ENCODE data around the gene DAAM2.

The DAAM2 gene

DNA sequence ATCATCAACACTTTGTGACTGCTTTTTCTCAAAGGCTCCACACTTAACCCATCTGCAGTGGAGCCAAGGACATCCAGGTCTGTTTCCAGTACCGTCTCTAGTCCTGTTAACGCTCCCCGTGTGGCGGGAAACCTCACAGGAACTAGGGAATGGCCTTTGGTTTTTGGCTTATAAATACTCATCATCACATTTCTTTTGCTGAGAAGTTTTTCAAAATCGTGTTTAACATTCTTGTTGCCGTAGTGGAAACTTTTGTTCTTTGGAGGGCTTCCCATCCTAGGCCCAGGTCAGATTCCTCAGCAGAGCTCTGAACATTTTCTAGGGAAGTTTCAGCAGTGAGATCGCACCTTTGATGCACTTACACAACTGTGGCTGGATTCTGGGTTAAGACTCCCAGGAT lies 24.6 kb downstream of the DAAM2 start:
- DNase-seq (ENCODE audit: low read depth in 2 of 3, low spot score in 1 of 3): no peak

DNA sequence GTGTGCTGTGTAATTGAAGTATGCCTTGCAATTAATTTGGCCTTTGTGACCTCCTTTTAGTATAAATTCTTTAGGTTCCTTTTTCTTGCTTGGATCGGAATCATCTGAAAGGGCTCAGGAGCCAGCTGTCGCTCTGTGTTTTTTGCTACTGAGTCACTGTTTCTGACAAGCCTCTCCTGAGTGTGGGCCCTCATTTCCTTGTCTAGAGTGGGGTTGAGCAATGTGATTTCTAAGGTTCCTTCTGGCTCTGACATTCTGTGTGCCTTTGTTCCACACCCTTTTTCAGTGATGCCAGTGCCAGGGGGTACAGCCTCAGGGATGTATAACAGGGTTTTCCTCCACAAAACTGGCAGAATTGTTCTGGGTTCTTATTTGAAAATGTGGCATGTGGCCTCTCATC lies 26.5 kb downstream of the DAAM2 start:
- no peak for DNase-seq (ENCODE audit: low read depth in 2 of 3, low spot score in 1 of 3)

DNA sequence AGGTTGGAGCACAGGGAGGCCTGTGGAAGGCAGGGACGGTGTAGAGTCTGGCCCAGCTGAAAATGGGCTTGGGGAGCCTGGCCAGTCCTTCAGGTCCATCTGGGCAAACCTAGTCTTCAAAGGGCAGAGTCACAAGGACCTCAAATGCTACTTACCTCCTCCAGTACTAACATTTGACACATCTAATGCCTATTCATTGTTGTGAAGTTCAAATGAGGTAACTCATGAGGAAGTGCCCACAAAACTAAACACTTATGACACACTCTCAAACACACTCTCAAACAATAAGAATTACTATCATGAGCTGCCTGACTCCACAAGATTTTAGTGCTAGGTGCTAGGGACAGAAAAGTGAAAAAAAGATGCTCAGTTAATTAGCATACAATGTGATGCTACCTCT lies 27.1 kb downstream of the DAAM2 start:
- no peak for DNase-seq (ENCODE audit: low read depth in 2 of 3, low spot score in 1 of 3)

DNA sequence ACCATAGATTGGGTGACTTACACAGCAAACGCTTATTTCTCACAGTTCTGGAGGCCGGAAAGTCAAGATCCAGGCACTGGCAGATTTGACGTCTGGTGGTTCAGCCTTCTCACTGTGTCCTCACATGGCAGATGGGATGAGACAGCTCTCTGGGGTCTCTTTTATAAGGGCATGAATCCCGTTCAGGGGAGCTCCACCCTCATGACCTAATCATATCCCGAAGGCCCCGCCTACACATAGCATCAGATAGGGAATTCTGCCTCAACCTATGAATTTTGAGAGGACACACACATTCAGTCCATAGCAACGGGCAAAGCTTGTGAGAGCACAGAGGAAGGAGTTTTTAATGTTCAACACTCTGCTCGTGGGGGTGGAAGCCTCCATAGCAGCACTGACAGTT lies 27.5 kb downstream of the DAAM2 start:
- DNase-seq (ENCODE audit: low read depth in 2 of 3, low spot score in 1 of 3): no peak

DNA sequence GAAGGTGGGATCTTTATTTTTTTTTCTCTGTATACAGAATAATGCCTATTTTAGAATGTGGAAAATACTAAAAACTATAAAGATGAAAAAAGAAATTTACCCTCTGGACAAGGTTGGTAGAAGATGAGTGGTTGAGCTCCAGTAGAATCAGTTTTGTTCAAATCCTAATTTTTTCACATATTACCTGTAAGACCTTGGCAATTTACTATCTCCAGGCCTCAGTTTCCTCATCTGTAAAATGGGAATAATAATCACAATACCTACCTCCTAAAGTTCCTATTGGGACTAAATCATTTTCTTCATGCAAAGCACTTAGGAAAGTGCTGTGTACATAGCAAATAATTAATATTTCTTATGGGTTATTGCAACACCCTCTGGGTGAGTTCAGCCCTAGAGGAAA lies 28.4 kb downstream of the DAAM2 start:
- no peak for DNase-seq (ENCODE audit: low read depth in 2 of 3, low spot score in 1 of 3)

DNA sequence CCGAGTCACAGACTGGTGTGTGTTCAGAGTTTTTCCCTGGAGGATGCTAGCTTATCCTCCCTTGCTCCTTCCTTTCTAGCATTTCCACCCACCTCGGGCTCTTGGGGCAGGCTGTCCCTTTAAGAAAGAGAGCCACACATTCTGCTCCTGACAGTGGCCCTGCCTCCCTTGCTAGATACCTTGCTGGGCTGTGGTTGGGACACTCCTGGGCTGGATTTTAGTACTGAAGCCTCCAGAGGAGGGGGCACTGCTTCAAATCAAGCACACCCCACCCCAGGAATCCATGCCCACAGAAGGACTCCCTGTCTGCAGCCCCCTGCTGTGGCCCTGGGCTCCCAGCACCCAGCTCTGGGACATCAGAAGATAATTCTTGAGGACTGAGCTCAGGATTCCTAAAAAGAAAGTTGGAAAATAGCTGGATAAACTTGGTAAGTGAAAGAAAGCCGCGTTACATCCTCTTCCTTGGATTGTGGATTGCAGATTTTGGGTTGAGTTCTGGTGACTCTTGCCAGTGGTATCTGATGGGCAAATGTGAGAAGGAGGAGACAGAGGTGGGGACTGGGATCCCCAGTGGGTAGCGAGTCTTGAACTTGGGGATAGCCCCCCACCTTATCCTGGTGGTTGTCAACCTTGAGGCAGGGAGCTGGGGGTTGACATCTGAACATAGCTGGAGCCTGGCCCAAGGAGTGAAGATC lies 29.0 kb downstream of the DAAM2 start:
- DNase-seq (ENCODE audit: low read depth in 2 of 3, low spot score in 1 of 3): no peak

DNA sequence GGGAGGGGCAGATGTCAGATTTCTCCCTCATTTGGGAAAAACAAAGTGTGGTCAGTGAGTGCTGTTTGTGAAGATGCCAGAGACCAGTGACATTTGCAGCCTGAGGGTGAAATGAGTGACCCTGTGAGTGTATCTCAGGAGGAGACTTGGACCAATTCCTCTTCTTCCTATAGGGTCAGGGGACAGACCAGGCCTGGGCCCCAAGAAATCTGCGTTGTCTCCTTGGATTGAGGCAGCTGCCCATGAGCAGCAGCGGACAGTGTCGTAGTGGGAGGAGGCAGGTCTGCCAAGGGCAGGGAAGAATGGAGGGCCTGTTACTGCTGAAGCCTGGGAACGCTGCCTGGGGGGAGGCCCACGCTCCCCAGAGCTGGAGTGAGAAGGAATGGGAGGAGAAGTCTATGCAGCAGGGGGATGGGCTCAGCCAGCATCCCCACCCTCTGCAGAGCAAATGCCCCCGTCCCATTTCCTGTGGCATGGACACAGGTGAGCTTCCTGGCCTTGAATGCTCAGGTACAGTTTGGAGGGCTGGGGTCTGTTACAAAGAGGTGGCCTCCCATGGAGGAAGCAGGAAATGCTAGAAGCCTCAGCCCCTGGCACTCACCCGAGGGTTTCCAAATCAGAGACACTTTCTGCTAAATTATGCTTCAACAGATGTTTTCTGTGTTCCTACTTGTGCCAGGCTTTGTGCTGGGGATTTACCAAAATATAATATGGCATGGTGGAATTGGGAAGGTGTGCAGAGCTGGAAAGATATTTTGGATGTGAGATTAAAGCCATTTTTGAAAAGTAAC lies 29.8 kb downstream of the DAAM2 start:
- DNase-seq (ENCODE audit: low read depth in 2 of 3, low spot score in 1 of 3): no peak

DNA sequence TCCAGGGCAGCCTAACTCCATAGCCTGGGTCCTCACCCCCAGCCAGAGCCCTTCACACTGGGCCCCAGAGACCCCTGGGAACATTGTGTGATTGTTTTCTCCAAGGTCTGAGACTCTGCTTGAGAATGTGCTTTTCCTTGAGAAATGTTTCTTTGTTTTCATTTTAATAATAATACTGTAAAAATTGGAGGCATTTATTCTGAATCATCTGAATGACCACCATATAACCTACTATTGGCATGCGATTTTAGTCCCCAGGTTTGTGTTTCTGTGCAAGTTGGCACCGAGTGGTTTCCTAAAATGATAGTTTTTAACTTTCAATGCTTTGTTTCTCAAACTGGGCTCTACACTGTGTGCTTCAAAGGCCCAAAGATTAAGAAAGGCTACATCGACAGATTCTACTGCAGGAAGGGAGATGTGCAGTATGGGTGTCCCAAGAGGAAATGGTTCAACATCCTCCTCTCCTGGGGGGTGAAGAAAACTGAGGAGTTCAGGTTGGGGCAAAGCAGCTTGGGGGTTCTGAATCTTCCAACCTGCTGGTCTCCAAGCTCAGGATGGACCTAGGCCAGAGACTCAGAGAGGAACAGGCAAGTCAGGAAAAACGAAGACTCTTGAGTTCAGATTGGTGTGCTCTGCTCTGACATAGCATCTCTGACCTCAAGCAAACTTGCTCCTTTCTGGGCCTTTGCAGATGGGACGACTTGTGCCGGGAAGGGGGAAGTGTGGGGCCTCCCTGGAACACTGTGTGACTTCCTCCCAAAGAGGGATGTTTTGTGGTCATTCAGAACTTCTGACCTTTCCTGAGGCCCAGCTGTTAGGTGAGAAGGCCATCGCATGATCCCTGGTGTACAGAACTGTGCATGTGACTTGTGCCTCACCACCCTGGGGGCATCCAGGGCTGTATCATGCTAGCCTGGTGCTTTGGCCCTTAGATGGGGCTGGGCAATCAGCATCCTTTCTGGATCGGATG lies 31.0 kb downstream of the DAAM2 start:
- no peak for DNase-seq (ENCODE audit: low read depth in 2 of 3, low spot score in 1 of 3)

DNA sequence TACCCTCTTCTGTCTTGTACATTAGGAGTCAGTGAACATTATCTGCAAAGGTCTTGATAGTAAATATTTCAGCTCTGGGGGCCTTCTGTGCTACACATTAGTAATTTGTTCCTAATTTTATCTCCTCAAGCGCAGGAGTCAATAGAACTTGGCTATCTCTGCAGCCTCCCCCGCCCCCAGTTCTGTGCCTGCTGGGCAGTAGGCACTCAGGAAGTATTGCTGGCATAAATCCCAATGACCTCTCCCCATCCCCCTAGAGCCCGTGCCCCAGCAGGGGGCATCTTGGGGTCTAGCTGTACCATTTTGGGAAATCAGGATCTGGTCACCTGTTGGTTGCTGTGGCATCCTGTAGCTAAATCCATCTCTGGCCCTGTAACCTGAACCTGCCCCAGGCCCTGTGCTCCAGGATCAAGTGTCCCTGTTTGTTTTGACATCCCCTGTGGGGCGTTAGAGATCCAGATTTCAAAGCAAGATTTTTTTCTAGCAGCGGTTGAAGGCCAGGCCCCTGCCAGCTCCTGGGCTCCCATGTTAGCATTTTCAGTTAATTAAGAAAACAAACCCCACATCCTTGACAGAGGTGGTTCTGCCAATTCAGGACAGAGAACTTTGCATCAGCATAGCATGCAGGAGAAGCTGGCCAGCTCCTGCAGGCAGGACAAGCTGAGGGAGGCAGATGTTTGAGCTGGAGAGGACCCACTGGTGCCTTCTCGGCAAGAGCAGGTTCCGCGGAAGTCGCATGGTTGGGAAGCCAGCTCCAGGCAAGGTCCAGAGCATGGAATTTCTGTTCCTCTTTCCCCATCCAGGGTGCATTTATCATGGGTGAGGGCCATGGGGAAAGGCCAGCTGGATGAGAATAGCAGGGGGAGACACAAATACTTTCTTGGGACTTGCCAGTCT lies 32.1 kb downstream of the DAAM2 start:
- no peak for DNase-seq (ENCODE audit: low read depth in 2 of 3, low spot score in 1 of 3)

DNA sequence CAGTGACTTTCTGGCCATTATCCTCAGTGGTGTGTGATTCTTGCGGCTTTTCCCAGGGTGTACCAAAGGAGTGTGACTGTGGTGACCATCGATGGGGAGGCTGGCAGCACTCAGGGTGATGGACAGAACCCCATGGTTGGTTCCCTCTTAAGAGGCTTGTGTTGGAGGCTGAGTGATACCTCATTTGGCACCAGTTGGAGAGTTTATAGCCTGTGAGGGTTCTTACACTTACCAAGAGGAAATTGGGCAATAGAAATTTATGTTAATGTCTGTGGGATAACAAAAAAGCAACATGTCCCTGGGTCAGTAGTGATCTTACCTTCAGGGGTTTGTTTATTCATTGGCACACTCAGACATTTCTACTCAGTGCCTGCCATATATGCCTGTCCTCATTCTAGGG lies 37.2 kb downstream of the DAAM2 start:
- DNase-seq (ENCODE audit: low read depth in 2 of 3, low spot score in 1 of 3): no peak

DNA sequence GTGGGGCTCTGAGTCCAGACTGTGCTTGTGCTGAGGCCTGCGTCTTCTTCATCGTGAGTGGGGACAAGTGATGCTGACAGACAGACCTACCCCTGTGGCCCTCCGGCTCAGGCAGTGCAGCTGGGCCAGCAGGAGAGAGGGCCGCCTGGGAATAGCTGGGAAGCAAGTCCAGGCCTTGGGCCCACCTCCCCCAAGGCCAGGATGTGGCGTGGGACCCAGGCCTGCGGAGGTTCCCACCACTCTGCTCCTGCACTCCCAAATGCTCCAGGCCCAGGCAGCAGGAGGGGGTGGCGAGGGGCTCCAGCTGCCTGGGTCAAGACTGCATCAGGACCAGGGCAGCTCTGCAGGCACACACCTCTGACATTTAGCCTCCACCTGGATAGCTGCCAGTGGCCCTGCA lies 38.3 kb downstream of the DAAM2 start:
- DNase-seq (ENCODE audit: low read depth in 2 of 3, low spot score in 1 of 3): no peak

DNA sequence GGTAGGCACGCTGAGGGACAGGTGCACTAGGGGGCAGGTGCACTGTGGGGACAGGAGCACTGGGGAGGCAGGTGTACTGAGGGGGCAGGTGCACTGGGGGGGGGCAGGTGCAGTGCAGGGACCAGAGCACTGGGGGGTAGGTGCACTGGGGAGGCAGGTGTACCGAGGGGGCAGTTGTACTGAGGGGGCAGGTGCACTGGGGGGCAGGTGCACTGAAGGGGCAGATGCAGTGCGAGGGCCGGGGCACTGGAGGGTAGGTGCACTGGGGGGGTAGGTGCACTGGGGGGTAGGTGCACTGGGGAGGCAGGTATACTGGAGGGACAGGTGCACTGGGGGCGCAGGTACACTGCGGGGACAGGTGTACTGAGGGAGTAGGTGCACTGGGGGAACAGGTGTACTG lies 39.5 kb downstream of the DAAM2 start:
- no peak for DNase-seq (ENCODE audit: low read depth in 2 of 3, low spot score in 1 of 3)

DNA sequence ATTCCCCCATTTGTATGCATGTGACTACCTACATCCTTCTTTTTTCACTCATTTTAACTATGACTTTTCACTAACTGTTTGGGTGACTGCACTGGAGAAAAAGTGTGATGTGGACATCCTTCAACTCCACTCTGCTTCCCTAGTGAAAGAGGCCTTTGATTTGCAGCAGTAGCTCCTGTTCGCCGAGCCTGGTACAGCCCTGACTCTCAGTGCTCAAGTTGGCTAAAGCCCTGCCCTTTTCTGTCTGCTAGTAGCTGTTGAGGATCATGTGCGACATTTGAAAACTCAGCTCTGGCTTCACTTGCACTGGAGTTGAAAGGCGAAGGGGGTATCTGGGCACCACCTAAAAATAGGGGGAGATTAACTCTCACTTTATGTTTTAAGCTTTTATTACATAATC lies 42.1 kb downstream of the DAAM2 start:
- no peak for DNase-seq (ENCODE audit: low read depth in 2 of 3, low spot score in 1 of 3)

DNA sequence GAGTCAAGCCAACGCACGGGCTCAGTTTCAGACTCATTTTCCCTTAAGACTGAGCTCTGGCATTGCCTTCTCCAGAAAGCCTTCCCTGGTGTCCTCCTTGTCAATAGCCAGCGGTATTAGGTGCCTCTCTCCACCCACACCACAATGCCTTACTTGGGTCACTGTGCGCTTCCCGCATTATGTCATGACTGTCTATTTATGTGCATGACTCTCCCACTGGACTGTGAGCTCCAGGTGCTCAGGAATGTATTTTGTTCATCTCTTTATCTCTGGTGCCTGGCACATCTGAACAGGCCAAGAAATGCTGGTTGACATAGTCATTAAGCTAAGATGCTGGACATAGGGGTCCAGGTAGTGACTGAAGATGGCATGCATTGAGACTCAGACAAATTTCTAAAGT lies 42.7 kb downstream of the DAAM2 start:
- no peak for DNase-seq (ENCODE audit: low read depth in 2 of 3, low spot score in 1 of 3)

DNA sequence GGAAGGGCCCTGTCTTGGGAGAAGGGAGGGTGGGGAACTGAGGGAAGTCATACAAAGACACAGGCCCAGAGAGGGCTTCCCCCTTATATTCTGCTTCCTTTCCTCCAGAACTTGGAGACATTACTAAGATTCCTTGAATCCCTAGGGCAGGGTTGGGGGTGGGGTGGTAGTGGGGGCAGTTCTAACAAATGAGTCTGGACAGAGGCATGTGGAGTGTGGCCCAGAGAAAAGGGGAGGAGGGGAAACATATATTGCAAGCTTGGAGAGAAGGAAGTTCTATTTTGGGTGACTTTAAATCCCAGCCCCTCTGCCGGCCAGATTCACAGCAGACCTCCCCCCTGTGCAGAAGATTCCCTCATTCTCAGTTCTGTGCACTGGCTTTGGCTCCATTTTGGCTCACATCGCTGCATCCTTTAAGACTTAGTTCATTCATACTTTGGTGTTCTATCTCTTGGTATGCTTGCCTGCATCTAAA lies 43.7 kb downstream of the DAAM2 start:
- no peak for DNase-seq (ENCODE audit: low read depth in 2 of 3, low spot score in 1 of 3)

DNA sequence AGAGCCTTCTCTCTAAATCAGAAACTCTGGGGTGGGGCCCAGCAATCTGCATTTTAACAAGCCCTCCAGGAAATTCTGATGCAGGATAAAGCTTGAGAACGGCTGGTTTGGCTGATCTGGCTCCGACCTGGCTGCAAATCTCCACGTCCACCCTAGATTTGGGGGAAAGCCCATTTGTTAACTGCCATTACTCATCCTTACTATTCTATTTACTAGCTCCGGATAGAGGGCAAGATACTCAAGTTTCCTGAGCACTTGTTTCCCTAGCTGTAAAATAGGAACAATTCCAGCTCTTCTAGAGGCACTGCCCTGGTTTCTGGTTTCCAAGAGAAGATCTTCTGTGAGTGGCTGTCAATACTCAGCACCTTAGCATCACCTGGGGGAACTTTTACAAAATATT lies 44.4 kb downstream of the DAAM2 start:
- no peak for DNase-seq (ENCODE audit: low read depth in 2 of 3, low spot score in 1 of 3)

DNA sequence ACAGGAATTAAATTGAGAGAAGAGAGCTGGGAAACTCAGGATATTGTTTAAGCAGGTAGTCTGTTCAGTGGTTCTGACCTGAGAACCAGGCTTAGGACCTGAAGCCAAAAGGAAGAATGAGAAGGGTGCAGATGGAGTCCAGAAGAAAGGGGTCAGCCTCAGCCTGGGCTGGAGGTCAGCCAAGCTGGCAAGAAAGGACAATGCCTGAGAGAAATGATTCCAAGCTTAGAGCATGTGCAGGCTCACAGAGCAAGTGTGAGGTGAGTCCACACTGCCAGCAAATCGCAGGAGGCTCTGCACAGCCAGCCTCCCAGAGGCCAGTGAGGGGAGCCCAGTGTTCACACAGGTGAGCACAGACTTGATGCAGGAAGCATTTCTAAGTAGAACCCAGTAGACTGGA lies 47.3 kb downstream of the DAAM2 start:
- no peak for DNase-seq (ENCODE audit: low read depth in 2 of 3, low spot score in 1 of 3)

DNA sequence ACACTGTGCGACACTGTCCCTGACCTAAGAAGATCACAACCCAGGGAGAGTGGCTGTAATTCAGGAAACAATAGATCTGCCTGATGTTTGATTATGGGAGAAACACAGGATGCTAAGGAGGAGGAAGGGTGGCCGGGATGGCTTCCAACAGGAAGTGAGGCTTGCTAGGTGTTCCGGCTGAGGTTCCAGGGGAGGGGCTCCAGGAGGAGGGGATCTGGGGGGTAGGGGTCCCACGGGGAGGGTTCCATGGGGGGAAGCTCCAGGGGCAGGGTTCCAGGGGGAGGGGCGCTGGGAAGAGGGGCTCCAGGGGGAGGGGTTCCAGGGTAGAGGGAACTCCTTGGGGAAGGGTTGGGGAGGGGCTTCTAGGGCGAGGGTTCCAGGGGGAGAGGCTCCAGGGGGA lies 48.6 kb downstream of the DAAM2 start:
- no peak for DNase-seq (ENCODE audit: low read depth in 2 of 3, low spot score in 1 of 3)

DNA sequence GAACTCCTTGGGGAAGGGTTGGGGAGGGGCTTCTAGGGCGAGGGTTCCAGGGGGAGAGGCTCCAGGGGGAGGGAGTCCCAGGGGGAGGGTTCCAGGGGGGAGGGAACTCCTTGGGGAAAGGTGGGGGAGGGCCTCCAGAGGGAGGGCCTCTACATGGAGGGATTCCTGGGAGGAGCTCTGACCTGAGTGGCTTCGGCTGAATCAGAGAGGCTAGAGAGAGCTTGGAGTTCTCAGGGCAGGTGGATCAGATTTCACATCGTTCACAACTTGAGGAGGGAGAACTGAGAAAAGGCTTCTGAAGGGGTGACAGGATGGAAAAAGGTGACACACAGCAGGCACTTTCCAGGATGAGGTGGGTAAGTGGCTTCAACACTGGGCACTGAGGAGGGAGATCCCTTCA lies 49.1 kb downstream of the DAAM2 start:
- no peak for DNase-seq (ENCODE audit: low read depth in 2 of 3, low spot score in 1 of 3)

DNA sequence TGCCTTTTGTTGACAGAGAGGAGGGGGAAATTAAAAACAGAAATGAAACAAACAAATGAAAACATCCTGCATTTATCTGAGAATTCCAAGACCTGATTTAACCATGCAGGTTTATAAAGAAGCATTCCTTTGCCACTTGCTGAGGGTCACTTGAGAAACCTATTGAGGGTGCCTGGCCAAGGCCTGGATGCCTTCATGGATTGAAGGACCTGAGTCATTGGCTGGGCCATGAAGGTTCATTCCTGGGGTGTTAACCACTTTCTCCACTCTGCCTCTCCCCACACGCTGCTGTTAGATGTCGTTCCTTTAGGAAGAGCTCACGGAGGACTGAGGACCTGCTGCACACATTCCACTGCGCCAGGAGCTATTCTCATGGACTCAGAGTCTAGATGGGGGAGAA lies 49.7 kb downstream of the DAAM2 start:
- no peak for DNase-seq (ENCODE audit: low read depth in 2 of 3, low spot score in 1 of 3)
